Measurements from ENCODE around the gene RPS4Y2.

The RPS4Y2 gene

DNA sequence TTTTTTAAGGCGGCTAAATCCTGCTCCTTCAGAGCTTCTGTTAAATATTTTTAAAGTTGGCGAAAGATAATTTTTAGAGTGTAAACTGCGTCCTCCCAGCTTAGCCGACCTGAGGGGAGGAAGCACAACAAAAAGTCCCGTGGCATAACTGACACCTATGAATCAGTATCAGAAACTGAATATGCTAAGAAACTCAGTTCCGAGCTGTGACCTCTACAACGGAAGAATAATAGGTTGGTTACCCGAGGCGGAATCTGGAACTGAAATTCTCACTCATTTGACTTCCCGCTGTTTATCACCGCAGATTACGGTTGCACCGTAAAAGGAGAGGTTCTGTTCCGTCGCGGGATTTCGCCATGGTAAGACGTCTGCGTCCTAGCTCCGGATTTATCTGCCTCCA lies at the start of gene RPS4Y2:
Gene RPS4Y2, plus strand, starts transcription at position 301 of the 400 bp plus-strand sequence. Its CDS starts 56 bp downstream, at position 357.
- DNase-seq (ENCODE audit: low read depth in 1 of 2, low spot score in 1 of 2) = no peak

DNA sequence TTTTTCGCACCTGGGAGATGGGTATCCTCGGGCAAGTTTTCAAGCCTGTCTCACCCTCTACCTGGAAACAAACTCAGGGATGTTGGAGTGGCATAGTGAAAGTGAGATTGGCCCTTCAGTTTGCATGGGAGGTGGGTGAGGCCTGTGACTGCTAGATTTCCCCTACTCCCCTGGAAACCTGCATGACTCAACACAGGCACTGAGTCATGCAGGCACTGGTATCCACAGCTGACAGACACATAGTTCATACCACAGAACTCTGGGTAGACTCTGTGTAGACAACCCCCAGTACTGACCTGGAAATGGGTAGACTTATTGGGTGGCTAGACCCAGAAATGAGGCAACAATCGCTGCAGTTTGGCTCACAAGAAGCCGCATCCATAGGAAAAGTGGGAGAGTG lies 41.5 kb upstream of the RPS4Y2 start:
- peak in 1 of 2 donors; percentile 27 for DNase-seq (ENCODE audit: low read depth in 1 of 2, low spot score in 1 of 2)

DNA sequence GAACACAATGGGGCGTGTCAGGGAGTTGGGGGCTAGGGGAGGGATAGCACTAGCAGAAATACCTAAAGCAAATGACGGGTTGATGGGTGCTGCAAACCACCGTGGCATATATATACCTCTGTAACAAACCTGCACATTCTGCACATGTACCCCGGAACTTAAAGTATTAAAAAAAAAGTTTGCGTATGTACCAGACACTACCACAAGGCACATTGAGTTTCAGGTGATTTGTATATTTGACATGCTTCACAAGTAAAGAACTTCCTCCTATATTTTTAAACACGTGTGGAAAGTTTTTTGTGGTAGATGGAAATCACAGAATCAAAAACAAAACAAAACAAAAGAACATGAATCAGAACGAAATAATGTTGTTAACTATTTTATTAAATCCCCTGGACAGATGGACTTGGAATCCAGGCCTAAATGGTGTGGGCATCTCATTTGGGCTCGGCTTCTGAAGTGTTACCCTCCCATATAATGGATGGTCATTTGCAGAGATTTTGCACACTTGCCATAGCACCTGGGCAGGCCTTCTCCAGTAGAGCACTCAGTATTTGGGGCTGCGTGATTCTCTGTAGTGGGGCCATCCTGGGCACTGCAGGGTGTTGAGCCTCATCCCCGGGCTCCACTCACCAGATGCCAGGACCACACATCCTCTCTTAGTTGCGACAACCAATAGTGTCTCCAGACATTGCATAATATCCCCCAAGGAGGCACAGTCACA lies 29.6 kb upstream of the RPS4Y2 start:
- no peak for DNase-seq (ENCODE audit: low read depth in 1 of 2, low spot score in 1 of 2)

DNA sequence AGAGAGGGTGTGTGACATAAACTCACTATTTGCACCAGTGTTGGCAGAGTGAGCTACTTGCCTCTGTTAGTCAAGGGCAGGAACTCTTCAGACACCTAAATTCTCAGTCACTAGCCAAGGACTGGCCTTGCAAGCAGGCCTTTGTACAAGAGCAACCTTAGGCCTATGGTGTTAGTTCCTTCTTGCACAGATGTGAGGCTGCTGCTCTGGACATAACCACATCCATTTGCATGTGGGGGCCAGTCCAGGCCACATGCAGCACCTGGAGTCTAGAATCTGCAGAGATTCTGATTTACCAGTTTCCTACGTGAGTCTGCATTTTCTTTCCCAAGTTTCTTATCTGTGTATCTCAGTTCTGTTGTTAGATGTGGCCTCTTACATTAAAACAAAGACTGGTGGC lies 20.7 kb upstream of the RPS4Y2 start:
- DNase-seq (ENCODE audit: low read depth in 1 of 2, low spot score in 1 of 2) = no peak

DNA sequence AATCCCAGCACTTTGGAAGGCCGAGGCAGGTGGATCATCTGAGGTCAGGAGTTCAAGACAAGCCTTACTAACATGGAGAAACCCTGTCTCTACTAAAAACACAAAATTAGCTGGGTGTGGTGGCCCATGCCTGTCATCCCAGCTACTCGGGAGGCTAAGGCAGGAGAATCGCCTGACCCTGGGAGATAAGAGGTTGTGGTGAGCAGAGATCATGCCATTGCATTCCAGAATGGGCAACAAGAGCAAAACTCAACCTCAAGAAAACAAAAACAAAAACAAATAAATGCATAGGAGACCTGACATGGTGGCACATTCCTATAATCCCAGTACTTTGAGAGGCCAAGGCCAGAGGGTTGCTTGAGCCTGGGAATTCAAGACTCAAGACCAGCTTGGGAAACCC lies 16.1 kb upstream of the RPS4Y2 start:
- no peak for DNase-seq (ENCODE audit: low read depth in 1 of 2, low spot score in 1 of 2)

DNA sequence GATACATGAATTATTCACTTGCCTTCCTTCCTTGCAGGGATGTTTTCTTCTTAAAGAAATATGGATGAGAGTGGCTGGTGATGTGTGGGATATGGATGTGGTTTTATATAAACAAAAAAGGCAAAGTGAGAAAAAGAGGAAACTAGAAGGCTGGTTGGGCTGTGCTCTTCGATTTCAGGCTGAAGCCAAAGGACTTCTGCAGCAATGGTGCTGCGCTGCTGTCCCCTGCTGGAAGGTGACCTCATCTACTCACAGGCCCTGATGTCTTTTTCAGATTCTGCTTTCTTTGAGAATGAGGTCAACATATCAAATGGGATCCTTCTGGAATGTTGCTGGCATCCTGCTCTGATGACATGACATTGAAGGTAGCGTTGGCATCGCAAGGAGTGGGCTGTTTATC lies 15.3 kb upstream of the RPS4Y2 start:
- no peak for DNase-seq (ENCODE audit: low read depth in 1 of 2, low spot score in 1 of 2)

DNA sequence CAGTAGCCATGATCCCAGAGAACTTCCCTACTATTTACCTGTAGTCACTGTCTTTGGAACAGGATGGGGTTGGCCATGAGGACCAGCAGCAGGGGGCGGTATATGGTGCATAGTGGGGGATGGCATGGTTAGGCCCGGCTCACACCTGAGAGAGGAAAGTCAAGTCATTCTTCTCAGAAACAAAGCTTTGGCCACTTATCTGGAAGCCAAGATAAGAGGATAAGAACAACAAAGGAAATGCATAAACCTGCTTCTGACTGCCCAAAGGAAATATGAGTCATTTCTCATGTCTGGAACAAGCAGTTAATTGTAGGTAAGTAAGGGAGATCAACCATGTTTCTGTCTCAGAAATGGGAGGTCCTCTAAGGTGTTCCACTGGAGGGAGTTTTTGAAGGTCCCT lies 10.8 kb upstream of the RPS4Y2 start:
- DNase-seq (ENCODE audit: low read depth in 1 of 2, low spot score in 1 of 2) = no peak

DNA sequence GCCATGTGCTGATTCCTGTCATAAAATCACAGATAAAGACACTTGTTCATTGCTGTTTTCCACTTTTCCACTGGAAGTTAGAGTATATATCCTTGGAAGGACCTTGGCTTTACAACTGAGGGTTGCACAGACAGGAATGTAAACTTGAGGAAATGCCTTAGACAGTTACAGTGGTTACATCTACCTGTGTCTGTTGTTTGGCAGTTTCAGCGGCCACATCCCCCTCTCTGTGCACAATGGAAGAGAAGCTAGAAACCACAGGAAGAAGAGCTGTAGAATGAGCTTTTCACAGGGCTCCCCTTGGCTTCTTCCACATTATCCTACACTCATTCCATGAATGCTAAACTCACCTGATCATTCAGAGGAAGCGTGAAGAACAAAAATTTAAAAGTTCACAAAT lies 9.0 kb upstream of the RPS4Y2 start:
- DNase-seq (ENCODE audit: low read depth in 1 of 2, low spot score in 1 of 2) = no peak

DNA sequence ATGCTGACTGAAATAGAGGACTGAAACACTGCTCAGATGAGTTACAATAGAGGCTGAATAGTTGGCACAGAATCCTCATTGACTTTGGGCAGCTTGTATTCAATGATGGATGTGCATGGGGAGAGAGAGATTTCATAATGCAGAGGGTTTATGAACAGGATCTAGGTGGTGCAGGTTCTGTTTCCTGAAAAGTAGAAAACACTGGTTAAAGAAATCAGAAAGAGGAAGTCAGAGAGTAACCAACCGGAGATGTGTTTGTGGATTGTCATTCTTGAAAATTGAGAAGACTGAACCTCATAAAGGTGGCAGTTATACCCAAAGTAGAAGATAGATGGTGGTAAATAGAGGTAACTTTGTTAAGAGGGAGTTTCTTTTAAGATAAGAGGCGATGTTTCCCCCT lies 8.0 kb downstream of the RPS4Y2 start:
- no peak for DNase-seq (ENCODE audit: low read depth in 1 of 2, low spot score in 1 of 2)

DNA sequence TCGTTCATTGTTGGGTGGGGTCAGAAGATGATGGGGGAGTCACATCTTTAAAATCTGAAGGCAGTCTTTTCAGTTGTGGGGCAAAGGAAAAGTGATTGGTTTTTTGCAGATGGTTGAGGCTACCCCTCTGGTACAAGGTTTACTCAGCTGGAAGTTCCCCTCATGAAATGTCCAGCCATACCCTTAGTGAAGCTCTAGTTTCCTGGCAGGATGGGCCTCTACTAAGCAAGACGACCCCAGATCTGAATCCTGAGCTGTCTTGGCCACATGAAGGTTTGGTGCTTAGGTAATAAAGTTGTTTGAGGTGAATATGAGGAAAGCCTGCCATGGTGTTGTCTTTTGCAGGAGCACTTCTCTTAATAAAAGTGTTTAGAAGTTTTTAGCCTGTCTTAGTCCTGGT lies 9.2 kb downstream of the RPS4Y2 start:
- no peak for DNase-seq (ENCODE audit: low read depth in 1 of 2, low spot score in 1 of 2)

DNA sequence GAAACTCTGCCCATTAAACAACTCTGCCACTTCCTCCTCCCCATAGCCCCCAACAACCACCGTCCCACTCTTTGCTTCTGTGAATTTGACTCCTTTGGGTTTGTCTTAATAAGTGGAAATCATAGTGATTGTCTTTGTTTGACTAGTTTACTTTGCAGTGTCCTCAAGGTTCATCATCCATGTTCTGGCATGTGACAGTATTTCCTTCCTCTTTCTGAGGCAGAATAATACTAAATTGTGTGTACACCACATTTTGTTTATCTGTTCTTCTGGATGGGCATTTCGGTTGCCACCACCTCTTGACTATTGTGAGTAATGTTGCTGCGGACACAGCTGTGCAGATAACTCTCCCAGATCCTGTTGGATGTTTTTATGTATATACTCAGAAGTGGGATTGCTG lies 14.8 kb downstream of the RPS4Y2 start:
- DNase-seq (ENCODE audit: low read depth in 1 of 2, low spot score in 1 of 2) = no peak

DNA sequence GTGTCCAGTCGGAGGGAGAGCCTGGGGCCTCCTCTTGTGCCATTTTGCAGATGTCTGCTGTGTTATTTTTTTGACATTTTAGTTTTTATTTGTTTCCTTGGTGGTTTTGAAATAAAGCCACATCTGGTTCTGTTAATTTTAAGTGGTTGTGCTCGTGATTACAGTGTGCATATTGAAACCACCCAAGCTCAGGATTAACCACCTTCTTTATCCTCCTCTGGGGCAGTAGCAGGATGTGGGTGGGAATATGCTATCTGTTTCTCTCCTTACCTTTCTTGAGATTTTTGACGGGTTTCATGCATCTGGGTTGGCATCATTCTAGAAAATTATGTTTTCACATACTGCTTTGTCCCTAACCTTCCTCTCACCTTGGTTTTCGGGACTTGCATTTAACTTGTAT lies 20.2 kb downstream of the RPS4Y2 start:
- DNase-seq (ENCODE audit: low read depth in 1 of 2, low spot score in 1 of 2) = no peak

DNA sequence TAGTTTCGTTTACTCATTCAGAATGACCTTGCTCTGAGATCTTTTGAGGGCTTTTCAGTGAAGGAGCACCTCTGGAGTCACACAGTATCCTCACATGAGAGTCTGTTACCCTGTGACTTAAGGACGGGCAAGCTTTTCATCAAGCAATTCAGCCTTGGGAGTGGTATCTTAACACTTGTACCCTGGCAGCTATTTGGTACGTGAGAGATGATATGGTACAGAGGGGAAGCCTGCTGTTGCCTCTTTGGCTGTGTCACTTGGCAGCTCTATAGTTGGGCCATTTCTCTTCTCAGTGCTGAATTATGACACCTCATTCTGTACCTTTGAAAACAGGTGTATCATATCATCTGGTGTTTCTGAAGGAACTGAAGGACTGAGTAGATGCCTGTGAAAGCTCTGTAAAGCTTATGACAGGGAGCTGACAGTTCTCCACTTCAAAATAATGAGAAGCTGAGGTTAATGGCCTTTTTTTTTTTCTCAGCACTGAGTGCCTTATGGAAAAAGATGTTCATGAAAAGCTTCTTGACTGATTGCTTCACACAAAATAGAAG lies 24.3 kb downstream of the RPS4Y2 start:
- DNase-seq (ENCODE audit: low read depth in 1 of 2, low spot score in 1 of 2) = no peak

DNA sequence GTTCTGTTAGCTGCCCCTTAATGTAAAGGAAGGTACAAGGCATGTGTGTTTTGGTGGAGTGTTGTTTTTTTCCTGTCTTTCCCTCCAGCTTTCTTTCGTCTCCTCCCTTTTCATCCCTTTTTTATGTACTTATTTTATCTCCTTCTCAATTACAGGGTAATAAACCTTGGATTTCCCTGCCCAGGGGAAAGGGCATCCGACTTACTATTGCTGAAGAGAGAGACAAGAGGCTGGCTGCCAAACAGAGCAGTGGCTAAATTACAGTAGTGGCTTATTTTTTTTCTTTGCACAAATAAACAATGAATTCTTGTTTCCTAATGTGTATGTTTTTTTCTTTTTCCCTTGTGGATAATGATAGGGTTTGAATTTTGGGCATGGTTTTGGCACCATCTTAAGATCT lies 24.9 kb downstream of the RPS4Y2 start:
- DNase-seq (ENCODE audit: low read depth in 1 of 2, low spot score in 1 of 2) = no peak

DNA sequence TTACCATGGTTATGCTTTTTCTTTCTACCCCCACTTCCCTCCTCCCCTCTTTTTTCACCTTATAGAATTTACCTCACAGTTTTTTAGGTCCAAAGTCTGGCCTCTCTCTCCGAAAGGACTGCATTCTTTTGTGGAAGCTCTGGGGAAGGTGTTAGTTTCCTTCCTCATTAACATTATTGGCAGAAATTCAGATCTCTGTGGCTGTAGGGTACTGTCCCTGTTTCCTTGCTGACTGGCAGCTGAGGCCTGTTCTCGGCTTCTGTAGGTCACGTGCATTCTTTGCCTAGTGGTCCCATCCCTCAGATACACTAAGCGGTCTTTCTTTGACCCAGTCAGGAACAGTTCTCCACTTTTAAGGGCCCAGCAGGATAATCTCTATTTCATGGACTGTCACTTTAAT lies 25.5 kb downstream of the RPS4Y2 start:
- no peak for DNase-seq (ENCODE audit: low read depth in 1 of 2, low spot score in 1 of 2)

DNA sequence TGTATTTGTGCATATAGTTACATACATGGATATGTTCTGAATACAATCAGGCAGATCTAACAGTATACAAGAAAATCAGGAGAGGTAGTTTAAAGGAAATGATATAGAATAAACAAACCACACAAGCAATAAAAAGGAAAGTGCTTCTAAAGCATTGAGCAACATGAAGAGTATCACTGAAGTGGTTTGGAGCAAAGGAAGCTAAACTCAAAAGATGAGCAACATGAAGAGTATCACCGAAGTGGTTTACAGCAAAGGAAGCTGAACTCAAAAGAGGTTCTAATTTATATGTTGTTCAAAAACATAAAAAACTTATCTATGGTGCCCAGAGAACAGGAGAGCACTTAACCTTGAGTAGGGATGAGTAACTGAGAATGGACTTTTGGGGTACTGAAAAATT lies 29.1 kb downstream of the RPS4Y2 start:
- no peak for DNase-seq (ENCODE audit: low read depth in 1 of 2, low spot score in 1 of 2)

DNA sequence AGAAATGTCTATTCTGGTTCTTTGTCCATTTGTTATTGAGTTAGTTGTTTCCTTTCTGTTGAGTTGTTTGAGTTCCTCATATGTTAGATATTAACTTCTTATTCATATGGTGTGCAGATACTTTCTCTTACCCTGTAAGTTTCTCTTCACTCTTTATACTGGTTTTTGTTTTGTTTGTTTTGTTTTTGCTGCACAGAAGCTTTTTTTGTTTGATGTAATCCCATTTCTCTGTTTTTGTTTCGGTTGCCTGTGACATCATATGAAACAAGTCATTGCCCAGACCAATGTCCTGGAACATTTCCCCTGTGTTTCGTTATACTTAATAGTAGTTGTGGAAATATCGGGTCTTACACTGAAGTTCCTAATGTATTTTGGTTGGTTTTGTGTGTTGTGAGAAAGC lies 31.2 kb downstream of the RPS4Y2 start:
- no peak for DNase-seq (ENCODE audit: low read depth in 1 of 2, low spot score in 1 of 2)

DNA sequence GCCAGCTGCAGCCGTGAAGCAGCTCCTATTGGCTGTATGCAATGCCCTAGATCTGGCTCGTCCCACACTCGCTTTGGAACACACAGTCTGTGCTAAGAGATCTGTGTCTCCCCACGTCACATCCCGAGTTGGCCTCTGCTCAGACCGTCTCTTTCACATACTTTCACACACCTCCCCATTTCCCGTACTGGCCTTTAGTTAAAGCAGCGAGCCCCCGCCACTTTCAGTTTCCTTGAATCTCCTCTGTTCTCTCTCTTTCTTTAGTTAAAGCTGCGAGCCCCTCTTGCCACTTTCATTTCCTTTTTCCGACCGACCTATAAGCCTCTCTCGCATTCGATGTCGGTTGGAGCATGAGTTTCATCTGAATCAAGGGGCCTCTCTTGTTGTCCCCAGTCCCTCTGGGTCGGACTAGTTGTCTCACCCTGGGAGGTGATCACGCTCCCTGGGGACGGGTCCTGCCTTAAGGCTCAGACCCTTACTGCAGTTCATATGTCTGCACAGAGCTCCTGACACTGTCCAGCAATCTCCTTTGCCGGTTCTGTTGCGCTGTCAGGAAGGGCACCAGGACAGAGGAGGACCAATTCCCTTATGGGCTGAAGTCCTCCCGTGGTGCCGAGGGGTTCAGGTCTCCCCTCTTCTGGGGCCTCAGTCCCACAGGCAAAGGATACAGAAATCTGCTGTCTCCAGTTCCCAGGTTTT lies 42.6 kb downstream of the RPS4Y2 start:
- no peak for DNase-seq (ENCODE audit: low read depth in 1 of 2, low spot score in 1 of 2)

DNA sequence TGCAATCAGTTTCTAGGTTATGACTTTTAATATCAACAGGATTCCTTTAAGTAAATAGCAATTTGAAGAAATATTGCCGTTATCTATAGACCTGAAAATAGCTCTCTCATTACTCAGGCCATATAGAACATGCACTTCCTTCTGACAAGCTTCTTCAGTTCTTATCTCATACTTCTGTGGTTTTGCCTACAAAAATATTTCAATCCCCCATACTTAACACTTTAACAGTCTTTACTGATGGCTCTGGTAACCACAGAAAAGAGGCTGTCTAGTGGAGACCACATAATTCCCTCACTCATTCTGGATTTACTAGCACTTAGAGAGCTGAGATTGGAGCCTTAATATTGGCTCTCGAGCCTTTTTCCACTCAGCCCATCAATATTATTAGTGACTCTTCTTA lies 46.8 kb downstream of the RPS4Y2 start:
- no peak for DNase-seq (ENCODE audit: low read depth in 1 of 2, low spot score in 1 of 2)

DNA sequence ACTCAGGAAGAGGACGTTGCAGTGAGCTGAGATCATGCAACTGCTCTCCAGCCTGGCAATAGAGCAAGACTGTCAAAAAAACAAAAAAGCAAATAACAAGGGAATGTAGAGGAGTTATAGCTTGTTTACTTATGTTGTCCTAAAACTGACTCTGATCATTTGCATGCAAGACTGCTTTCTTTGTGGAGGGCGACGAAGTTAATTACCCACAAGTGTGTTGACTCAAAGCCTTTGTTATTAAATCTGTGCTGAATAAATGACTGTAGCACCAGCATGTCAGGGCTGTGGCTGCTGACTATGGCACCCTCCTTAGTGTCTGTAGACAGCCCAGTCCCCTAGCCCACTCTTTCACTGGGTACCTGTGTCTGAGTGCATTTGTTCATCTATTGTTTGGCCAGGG lies 50.3 kb downstream of the RPS4Y2 start:
- no peak for DNase-seq (ENCODE audit: low read depth in 1 of 2, low spot score in 1 of 2)

DNA sequence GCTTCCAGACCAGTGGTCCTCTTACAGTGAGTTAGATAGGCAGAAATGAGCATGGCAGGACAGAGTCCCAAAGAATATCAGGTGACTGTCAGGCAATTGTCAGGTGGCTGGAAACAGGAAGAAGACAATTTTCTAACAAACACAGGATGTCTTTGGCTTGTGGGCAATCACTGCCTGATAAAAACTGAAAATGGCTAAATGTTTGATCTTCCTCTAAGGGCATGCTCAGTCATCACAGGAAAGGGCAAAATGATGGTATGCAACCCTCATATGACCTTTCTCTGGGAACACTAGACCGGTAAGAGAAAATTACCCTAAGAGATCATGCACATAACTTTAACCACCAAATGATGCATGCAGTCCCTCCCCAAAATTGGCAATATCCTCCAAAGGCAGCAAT lies 57.6 kb downstream of the RPS4Y2 start:
- DNase-seq (ENCODE audit: low read depth in 1 of 2, low spot score in 1 of 2) = no peak

DNA sequence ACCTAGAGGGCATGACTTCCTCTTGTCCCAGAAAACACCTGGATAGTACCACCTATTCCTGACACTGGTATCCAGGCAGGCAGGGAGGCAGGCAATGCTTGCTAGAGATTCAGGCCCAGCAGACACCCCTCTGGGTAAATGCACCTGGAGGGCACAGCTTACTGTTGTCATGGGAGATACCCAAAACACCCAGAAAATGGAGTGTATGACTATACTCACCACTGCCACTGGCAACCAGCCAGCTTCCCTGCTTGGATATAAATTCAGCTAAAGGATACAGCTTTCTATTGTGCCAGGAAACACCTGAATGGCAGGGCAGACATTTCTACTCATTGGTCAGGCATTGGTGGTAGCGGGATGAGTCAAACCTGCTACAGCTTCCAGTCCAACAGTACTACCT lies 58.9 kb downstream of the RPS4Y2 start:
- no peak for DNase-seq (ENCODE audit: low read depth in 1 of 2, low spot score in 1 of 2)

DNA sequence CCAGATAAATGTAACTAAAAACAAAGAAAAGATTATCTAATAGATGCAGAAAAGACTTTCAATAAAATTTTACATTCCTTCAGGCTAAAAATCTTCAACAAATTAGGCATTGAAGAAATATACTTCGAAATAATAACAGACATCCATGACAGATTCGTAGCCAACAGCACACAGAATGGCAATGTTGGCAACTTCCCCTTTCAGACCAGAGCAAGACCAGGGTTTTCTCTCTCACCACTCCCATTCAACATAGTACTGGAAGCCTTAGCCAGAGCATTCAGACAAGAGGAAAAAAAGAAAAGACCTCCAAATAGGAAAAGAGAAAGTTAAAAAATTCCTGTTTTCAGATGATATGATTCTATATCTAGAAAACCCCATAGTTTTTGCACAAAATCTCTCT lies 61.2 kb downstream of the RPS4Y2 start:
- DNase-seq (ENCODE audit: low read depth in 1 of 2, low spot score in 1 of 2) = no peak

All from activated CD4-positive, alpha-beta T cell treated with anti-CD3 and anti-CD28 coated beads, Interleukin-2, amount 50 U/mL, for 24 hours (primary cell).